ENCODE results near the gene GCC2.

- TF ChIP-seq, protein P1, sequence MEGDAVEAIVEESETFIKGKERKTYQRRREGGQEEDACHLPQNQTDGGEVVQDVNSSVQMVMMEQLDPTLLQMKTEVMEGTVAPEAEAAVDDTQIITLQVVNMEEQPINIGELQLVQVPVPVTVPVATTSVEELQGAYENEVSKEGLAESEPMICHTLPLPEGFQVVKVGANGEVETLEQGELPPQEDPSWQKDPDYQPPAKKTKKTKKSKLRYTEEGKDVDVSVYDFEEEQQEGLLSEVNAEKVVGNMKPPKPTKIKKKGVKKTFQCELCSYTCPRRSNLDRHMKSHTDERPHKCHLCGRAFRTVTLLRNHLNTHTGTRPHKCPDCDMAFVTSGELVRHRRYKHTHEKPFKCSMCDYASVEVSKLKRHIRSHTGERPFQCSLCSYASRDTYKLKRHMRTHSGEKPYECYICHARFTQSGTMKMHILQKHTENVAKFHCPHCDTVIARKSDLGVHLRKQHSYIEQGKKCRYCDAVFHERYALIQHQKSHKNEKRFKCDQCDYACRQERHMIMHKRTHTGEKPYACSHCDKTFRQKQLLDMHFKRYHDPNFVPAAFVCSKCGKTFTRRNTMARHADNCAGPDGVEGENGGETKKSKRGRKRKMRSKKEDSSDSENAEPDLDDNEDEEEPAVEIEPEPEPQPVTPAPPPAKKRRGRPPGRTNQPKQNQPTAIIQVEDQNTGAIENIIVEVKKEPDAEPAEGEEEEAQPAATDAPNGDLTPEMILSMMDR (IDR thresholded peaks at IDR 0.05; ENCODE audit: low read depth, low read length): no peak
- TF ChIP-seq EZH2phosphoT487 (IDR thresholded peaks at IDR 0.05; ENCODE audit: low read depth): no peak
Observed at GRCh38 chr2:108552566-108552965, 103.6 kb downstream of the GCC2 start.

Data from OCI-LY3 (cell line).